ENCODE measurements around the gene AMDHD1.

- TF ChIP-seq, protein P1, sequence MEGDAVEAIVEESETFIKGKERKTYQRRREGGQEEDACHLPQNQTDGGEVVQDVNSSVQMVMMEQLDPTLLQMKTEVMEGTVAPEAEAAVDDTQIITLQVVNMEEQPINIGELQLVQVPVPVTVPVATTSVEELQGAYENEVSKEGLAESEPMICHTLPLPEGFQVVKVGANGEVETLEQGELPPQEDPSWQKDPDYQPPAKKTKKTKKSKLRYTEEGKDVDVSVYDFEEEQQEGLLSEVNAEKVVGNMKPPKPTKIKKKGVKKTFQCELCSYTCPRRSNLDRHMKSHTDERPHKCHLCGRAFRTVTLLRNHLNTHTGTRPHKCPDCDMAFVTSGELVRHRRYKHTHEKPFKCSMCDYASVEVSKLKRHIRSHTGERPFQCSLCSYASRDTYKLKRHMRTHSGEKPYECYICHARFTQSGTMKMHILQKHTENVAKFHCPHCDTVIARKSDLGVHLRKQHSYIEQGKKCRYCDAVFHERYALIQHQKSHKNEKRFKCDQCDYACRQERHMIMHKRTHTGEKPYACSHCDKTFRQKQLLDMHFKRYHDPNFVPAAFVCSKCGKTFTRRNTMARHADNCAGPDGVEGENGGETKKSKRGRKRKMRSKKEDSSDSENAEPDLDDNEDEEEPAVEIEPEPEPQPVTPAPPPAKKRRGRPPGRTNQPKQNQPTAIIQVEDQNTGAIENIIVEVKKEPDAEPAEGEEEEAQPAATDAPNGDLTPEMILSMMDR (IDR thresholded peaks at IDR 0.05; ENCODE audit: extremely low read depth in 1 of 2, insufficient read depth in 1 of 2, low read depth in 1 of 2, low read length in 2 of 2) = no peak
- no peak for TF ChIP-seq EZH2 (IDR thresholded peaks at IDR 0.05; ENCODE audit: borderline replicate concordance, low read depth, low read length, severe bottlenecking)
Observed at GRCh38 chr12:95990136-95990535, 47.0 kb downstream of the AMDHD1 start.
